GM23338 (cell line): ENCODE results near the gene DHRS3. TPM values are rescaled to one million over a fixed set of nuclear protein-coding genes. Genes with fewer than 3 reads are reported as not detected.

Experiments used
- ATAC-seq: fragments of 200-7000 bp; cut with Tn5 transposase; 3 replicates; pipeline ENCODE4 v1.9.1; 2020
- DNase-seq: peaks from one replicate; pipeline ENCODE4 v3.0.0-alpha.2; 2015; ENCODE audit warnings: low spot score
- H2AFZ ChIP-seq: fragments of 200-600 bp; sonication (generic); 2 replicates; pipeline ENCODE4 v1.8.0; 2016; ENCODE audit warnings: antibody characterized with exemption, mild to moderate bottlenecking, moderate library complexity
- H3F3A ChIP-seq: fragments of 200-600 bp; sonication (generic); replicated peaks from 2 replicates; pipeline ENCODE4 v1.8.0; 2017; ENCODE audit warnings: antibody characterized with exemption, mixed run types, low read depth
- H3K27ac ChIP-seq: fragments of 200-600 bp; sonication (generic); 2 replicates; pipeline ENCODE4 v1.6.1; 2016; ENCODE audit warnings: low read depth
- H3K27me3 ChIP-seq: fragments of 200-600 bp; sonication (generic); 2 replicates; pipeline ENCODE4 v1.8.0; 2016; ENCODE audit warnings: mild to moderate bottlenecking, mixed run types, moderate library complexity; ENCODE audit not compliant: insufficient read depth
- H3K36me3 ChIP-seq: fragments of 200-600 bp; sonication (generic); 2 replicates; pipeline ENCODE4 v1.8.0; 2016; ENCODE audit warnings: mild to moderate bottlenecking; ENCODE audit not compliant: insufficient read depth
- H3K4me1 ChIP-seq: fragments of 200-600 bp; sonication (generic); 2 replicates; pipeline ENCODE4 v1.8.0; 2016; ENCODE audit warnings: mild to moderate bottlenecking, moderate library complexity; ENCODE audit not compliant: insufficient read depth
- H3K4me2 ChIP-seq: fragments of 200-600 bp; sonication (generic); 2 replicates; pipeline ENCODE4 v1.7.1; 2017; ENCODE audit warnings: mixed run types
- H3K4me3 ChIP-seq: fragments of 200-600 bp; sonication (generic); 2 replicates; pipeline ENCODE4 v1.6.1; 2016; ENCODE audit warnings: mixed run types
- H3K79me2 ChIP-seq: fragments of 200-600 bp; sonication (generic); replicated peaks from 2 replicates; pipeline ENCODE4 v1.8.0; 2017; ENCODE audit warnings: mild to moderate bottlenecking; ENCODE audit not compliant: insufficient read depth
- H3K9me2 ChIP-seq: fragments of 200-600 bp; sonication (generic); 2 replicates; pipeline ENCODE4 v1.8.0; 2017; ENCODE audit not compliant: insufficient read depth
- H4K20me1 ChIP-seq: fragments of 200-600 bp; sonication (generic); replicated peaks from 2 replicates; pipeline ENCODE4 v1.8.0; 2017; ENCODE audit warnings: mild to moderate bottlenecking; ENCODE audit not compliant: insufficient read depth
- H3K27ac Mint-ChIP-seq: 2 replicates; pipeline ENCODE4 v1.8.0; 2020; ENCODE audit warnings: inconsistent platforms, mild to moderate bottlenecking, moderate library complexity, mixed read lengths
- H3K27me3 Mint-ChIP-seq: 3 replicates; pipeline ENCODE4 v1.8.0; 2022; ENCODE audit warnings: low read depth, mild to moderate bottlenecking, moderate library complexity, mixed read lengths, inconsistent platforms; ENCODE audit not compliant: insufficient read depth, poor library complexity
- H3K36me3 Mint-ChIP-seq: 3 replicates; pipeline ENCODE4 v1.8.0; 2021; ENCODE audit warnings: low read depth, mild to moderate bottlenecking, inconsistent platforms, moderate library complexity, mixed read lengths
- H3K4me1 Mint-ChIP-seq: 3 replicates; pipeline ENCODE4 v1.8.0; 2020; ENCODE audit warnings: mild to moderate bottlenecking, inconsistent platforms, mixed read lengths
- H3K4me3 Mint-ChIP-seq: 3 replicates; pipeline ENCODE4 v1.8.0; 2021; ENCODE audit warnings: moderate library complexity, mild to moderate bottlenecking, inconsistent platforms, mixed read lengths
- H3K9me3 Mint-ChIP-seq: 3 replicates; pipeline ENCODE4 v1.8.0; 2020; ENCODE audit warnings: moderate library complexity, mild to moderate bottlenecking, inconsistent platforms, mixed read lengths
- CREB1 ChIP-seq: fragments of 250-450 bp; sonication (Bioruptor Pico); IDR thresholded peaks from 2 replicates; pipeline ENCODE4 v1.5.0; 2020; ENCODE audit warnings: low read depth, mild to moderate bottlenecking, moderate library complexity
- EZH2phosphoT487 ChIP-seq: fragments of 200-600 bp; sonication (generic); IDR thresholded peaks from one replicate; pipeline ENCODE4 v1.8.1; 2018; ENCODE audit warnings: antibody characterized with exemption; ENCODE audit not compliant: unreplicated experiment
- NANOG ChIP-seq: IDR thresholded peaks from 2 replicates; pipeline ENCODE4 v1.6.1; 2016; ENCODE audit warnings: antibody characterized with exemption, borderline replicate concordance
- POLR2AphosphoS5 ChIP-seq: IDR thresholded peaks from 2 replicates; pipeline ENCODE4 v1.6.1; 2016; ENCODE audit warnings: antibody characterized with exemption, low read depth
- REST ChIP-seq: IDR thresholded peaks from one replicate; pipeline ENCODE4 v1.6.1; 2018; ENCODE audit warnings: antibody characterized with exemption; ENCODE audit not compliant: unreplicated experiment
- ZNF114 ChIP-seq: fragments of 250-450 bp; sonication (Bioruptor Pico); IDR thresholded peaks from 2 replicates; pipeline ENCODE4 v1.5.0; 2020; ENCODE audit warnings: mild to moderate bottlenecking, moderate library complexity
- ZNF331 ChIP-seq: fragments of 250-450 bp; sonication (Bioruptor Pico); IDR thresholded peaks from 2 replicates; pipeline ENCODE4 v1.5.0; 2020; ENCODE audit warnings: low read depth, mild to moderate bottlenecking, moderate library complexity
- polyA plus RNA-seq: library from polyadenylated mRNA; unstranded; fragments of >200 nt; fragmentation: Nextera tagmentation; extraction: Ambion mirVana; gene quantifications from 2 replicates; pipeline ENCODE4 v1.2.1, GENCODE V29; 2016
- total RNA-seq: library from RNA; depleted of rRNA; stranded (reverse); fragments of >200 nt; shearing (Covaris generic); gene quantifications from 2 replicates; pipeline ENCODE4 v1.2.3, GENCODE V29; 2014
- TF ChIP-seq, protein P1 (sequence below): IDR thresholded peaks from 2 replicates; pipeline ENCODE4 v1.6.1; 2016; ENCODE audit warnings: antibody characterized with exemption
- TF ChIP-seq, protein P2 (sequence below), 2 experiments: fragments of 200-600 bp in 1 of 2; sonication (generic) in 1 of 2; conservative IDR thresholded peaks; 2 replicates each; pipeline versions ENCODE4 v1.5.1 to v1.6.1; 2016 to 2017; ENCODE audit warnings: antibody characterized with exemption in 2 of 2, low read depth in 2 of 2, mild to moderate bottlenecking in 2 of 2, moderate library complexity in 1 of 2

The DHRS3 gene
- total and polyA plus RNA-seq, 2 experiments from 2014 or later, result 21.0 to 26.0 TPM

- Mint-ChIP-seq H3K36me3 (no peaks in the 10 kb centered on the region), H3K4me1 (peaks cover 2% of the 10 kb centered on the region; the same call in 2 of the 3 replicates), H3K4me3 (no peak overlapping the region), H3K27me3 (peaks cover 8% of the 10 kb centered on the region), H3K9me3 (no peaks in the 10 kb centered on the region), H3K27ac (no peak overlapping the region)
- Histone ChIP-seq H3K79me2 (no peaks in the 10 kb centered on the region), H3K9me2 (no peaks in the 10 kb centered on the region), H3F3A (no peaks in the 10 kb centered on the region), H3K27ac (no peak overlapping the region), H3K27me3 (no peaks in the 10 kb centered on the region), H3K4me1 (no peaks in the 10 kb centered on the region), H2AFZ (no peak overlapping the region), H4K20me1 (no peaks in the 10 kb centered on the region), H3K36me3 (0 out of 2 replicates have a peak, but pooled peaks cover 5% of the 10 kb centered on the region), H3K4me3 (no peak overlapping the region), H3K4me2 (no peak overlapping the region)
- no peak for ATAC-seq
- DNase-seq, result no peak
- TF ChIP-seq, protein P1, sequence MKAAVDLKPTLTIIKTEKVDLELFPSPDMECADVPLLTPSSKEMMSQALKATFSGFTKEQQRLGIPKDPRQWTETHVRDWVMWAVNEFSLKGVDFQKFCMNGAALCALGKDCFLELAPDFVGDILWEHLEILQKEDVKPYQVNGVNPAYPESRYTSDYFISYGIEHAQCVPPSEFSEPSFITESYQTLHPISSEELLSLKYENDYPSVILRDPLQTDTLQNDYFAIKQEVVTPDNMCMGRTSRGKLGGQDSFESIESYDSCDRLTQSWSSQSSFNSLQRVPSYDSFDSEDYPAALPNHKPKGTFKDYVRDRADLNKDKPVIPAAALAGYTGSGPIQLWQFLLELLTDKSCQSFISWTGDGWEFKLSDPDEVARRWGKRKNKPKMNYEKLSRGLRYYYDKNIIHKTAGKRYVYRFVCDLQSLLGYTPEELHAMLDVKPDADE, result no peak
Observed at GRCh38 chr1:12580054-12580887, 37.7 kb downstream of the DHRS3 start.

DNA sequence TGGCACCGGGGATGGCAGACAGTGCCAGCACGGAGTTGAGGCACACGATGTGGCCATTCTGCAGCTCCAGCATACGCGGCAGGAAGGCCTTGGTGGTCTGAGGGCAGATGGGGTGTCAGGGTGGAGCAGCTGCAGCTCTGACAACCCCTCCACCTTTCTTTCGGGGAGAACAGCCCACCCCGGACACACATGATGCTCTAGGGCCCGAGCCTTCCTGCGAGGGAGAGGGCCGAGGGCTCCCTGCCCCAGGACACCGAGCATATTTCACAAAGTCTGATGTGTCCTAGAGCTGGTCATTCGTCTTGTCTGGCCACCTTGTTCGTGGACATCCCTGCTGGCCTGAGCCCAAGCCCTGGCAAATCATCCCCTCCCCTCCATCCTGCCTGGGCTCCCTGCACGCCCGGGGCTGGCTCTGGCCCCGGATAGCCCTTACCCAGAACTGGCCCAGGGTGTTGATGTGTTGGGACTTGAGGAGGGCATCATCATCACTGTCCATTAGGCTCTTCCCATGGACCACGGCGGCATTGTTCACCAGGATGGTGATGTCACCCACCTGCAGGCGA, 39.1 kb downstream of the DHRS3 start:
- no peak overlapping the region for H3K4me3 Mint-ChIP-seq
- peaks cover 2% of the 10 kb centered on the region; the same call in 2 of the 3 replicates for H3K4me1 Mint-ChIP-seq
- 0 out of 2 replicates have a peak, but pooled peaks cover 5% of the 10 kb centered on the region for H3K36me3 ChIP-seq
- H3K9me3 Mint-ChIP-seq, result no peaks in the 10 kb centered on the region
- no peak for DNase-seq
- no peak overlapping the region for H3K4me2 ChIP-seq
- no peaks in the 10 kb centered on the region for H3F3A ChIP-seq
- H3K9me2 ChIP-seq, result no peaks in the 10 kb centered on the region
- H3K4me3 ChIP-seq, result no peak overlapping the region
- no peaks in the 10 kb centered on the region for H4K20me1 ChIP-seq
- no peaks in the 10 kb centered on the region for H3K4me1 ChIP-seq
- no peaks in the 10 kb centered on the region for H3K36me3 Mint-ChIP-seq
- H2AFZ ChIP-seq, result no peak overlapping the region
- H3K27ac ChIP-seq, result no peak overlapping the region
- H3K27me3 ChIP-seq, result no peaks in the 10 kb centered on the region
- H3K27me3 Mint-ChIP-seq, result peaks cover 8% of the 10 kb centered on the region
- H3K79me2 ChIP-seq, result no peaks in the 10 kb centered on the region
- TF ChIP-seq, protein P2, sequence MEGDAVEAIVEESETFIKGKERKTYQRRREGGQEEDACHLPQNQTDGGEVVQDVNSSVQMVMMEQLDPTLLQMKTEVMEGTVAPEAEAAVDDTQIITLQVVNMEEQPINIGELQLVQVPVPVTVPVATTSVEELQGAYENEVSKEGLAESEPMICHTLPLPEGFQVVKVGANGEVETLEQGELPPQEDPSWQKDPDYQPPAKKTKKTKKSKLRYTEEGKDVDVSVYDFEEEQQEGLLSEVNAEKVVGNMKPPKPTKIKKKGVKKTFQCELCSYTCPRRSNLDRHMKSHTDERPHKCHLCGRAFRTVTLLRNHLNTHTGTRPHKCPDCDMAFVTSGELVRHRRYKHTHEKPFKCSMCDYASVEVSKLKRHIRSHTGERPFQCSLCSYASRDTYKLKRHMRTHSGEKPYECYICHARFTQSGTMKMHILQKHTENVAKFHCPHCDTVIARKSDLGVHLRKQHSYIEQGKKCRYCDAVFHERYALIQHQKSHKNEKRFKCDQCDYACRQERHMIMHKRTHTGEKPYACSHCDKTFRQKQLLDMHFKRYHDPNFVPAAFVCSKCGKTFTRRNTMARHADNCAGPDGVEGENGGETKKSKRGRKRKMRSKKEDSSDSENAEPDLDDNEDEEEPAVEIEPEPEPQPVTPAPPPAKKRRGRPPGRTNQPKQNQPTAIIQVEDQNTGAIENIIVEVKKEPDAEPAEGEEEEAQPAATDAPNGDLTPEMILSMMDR (conservative IDR thresholded peaks at IDR 0.05; ENCODE audit: low read depth in 2 of 2), result no peak
- TF ChIP-seq POLR2AphosphoS5, result no peak
- TF ChIP-seq EZH2phosphoT487, result no peak
- TF ChIP-seq NANOG, result no peak
- no peak for TF ChIP-seq CREB1
- TF ChIP-seq ZNF331 (CRISPR knock-in tag), result no peak
- TF ChIP-seq ZNF114 (CRISPR knock-in tag), result no peak
- TF ChIP-seq REST, result no peak
- no peak for ATAC-seq
- no peak overlapping the region for H3K27ac Mint-ChIP-seq
